ENCODE results near the gene CCDC149.

GRCh38 chr4:24856586-24856985, 56.3 kb downstream of the CCDC149 start:
- no peak for TF ChIP-seq CTCF (IDR thresholded peaks at IDR 0.05)
- TF ChIP-seq POLR2AphosphoS5 (IDR thresholded peaks at IDR 0.05; ENCODE audit: insufficient read depth in 1 of 2, low read depth in 1 of 2): no peak

Measured in vagina (tissue), 2 donors.